Tibial artery (tissue), 4 donors: Measurements from ENCODE around the gene ANXA3.

Source experiments
- DNase-seq, 2 donors: peaks; one replicate each; pipeline ENCODE4 v3.0.0-alpha.2; 2019
- H3K27ac ChIP-seq, 2 donors: fragments of 200-600 bp; sonication (generic) in 1 of 2; 1 replicate in 1 of 2; 2 replicates in 1 of 2; pipeline ENCODE4 v1.5.1; 2018 to 2019; ENCODE audit warnings: mild to moderate bottlenecking in 1 of 2
- H3K27me3 ChIP-seq, 2 donors: fragments of 200-600 bp; sonication (generic) in 1 of 2; one replicate each; pipeline versions ENCODE4 v1.5.1 to v1.6.0; 2016 to 2019
- H3K36me3 ChIP-seq, 3 donors: fragments of 200-600 bp; sonication (generic) in 2 of 3; one replicate each; pipeline ENCODE4 v1.5.1; 2016 to 2019; ENCODE audit warnings: mild to moderate bottlenecking in 2 of 3
- H3K4me1 ChIP-seq, 4 donors: fragments of 200-600 bp; sonication (generic) in 2 of 4; 1 replicate in 3 of 4; 2 replicates in 1 of 4; pipeline ENCODE4 v1.5.1; 2016 to 2019
- H3K4me3 ChIP-seq, 2 donors: fragments of 200-600 bp; sonication (generic) in 1 of 2; 1 replicate in 1 of 2; 2 replicates in 1 of 2; pipeline ENCODE4 v1.5.1; 2018 to 2019; ENCODE audit warnings: mild to moderate bottlenecking in 2 of 2
- H3K9me3 ChIP-seq, 3 donors: fragments of 200-600 bp; sonication (generic) in 1 of 3; one replicate each; pipeline ENCODE4 v1.5.1; 2016 to 2019
- CTCF ChIP-seq, 2 experiments: fragments of 200-600 bp in 1 of 2; fragments of 450-650 bp in 1 of 2; IDR thresholded peaks; one replicate each; pipeline ENCODE4 v1.5.1; 2017 to 2019; ENCODE audit warnings: antibody characterized with exemption in 2 of 2, mild to moderate bottlenecking in 1 of 2, moderate library complexity in 1 of 2
- intact Hi-C: fragments of 100-400 bp; cut with DNase I; formaldehyde crosslinking; loops from one replicate; pipeline ENCODE4 v1.15.0; 2023; ENCODE audit warnings: low total_unique reads

The ANXA3 gene

GRCh38 chr4:78553043-78553396 is 1.4 kb downstream of the ANXA3 start:
- TF ChIP-seq CTCF (IDR thresholded peaks at IDR 0.05), result no peak

GRCh38 chr4:78553529-78554060 is 2.0 kb downstream of the ANXA3 start:
- Histone ChIP-seq H3K4me1 (peaks cover 0 to 11% (median 11%) of the 10 kb centered on the region in 4 donors), H3K4me3 (no peak overlapping the region), H3K36me3 (no peaks in the 10 kb centered on the region), H3K9me3 (no peaks in the 10 kb centered on the region), H3K27ac (no peak overlapping the region), H3K27me3 (peaks cover 0 to 5% of the 10 kb centered on the region in 2 donors)
- no peak for TF ChIP-seq CTCF (IDR thresholded peaks at IDR 0.05)
- intact Hi-C loops, result no loop called here
- no peak for DNase-seq

More at GRCh38 chr4:78553043-78553396, 1.4 kb downstream of the ANXA3 start:
- DNase-seq, result no peak
- intact Hi-C loops, result no loop called here
- H3K9me3 ChIP-seq, result no peaks in the 10 kb centered on the region
- no peak overlapping the region for H3K4me3 ChIP-seq
- peaks cover 0 to 11% (median 11%) of the 10 kb centered on the region in 4 donors for H3K4me1 ChIP-seq
- H3K27me3 ChIP-seq, result peaks cover 0 to 5% of the 10 kb centered on the region in 2 donors
- no peaks in the 10 kb centered on the region for H3K36me3 ChIP-seq
- H3K27ac ChIP-seq, result no peak overlapping the region

DNA sequence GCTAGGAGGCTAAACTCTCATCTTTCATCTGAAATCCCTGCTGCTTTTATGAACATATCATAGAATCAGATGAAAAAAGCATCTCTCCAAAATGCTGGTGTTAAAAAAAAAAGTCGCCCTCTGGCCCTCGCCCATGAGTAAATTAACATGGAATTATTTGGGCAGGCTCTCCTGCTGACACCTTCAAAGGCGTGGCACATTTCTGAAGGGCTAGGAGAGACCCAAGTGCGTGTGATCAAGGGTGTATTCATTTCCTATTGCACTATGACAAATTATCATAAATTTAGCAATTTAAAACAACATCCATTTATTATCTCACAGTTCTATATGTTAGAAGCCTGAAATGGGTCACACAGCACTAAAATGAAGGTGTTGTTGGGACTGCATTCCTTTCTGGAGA is 5.1 kb downstream of the ANXA3 start:
- H3K27ac ChIP-seq, result no peak overlapping the region
- no peaks in the 10 kb centered on the region for H3K9me3 ChIP-seq
- H3K4me3 ChIP-seq, result no peak overlapping the region
- H3K27me3 ChIP-seq, result peaks cover 0 to 2% of the 10 kb centered on the region in 2 donors
- DNase-seq, result no peak
- no peaks in the 10 kb centered on the region for H3K36me3 ChIP-seq
- peaks cover 0 to 17% (median 9%) of the 10 kb centered on the region in 4 donors for H3K4me1 ChIP-seq
- intact Hi-C loops, result no loop called here
- TF ChIP-seq CTCF (IDR thresholded peaks at IDR 0.05), result no peak

GRCh38 chr4:78557841-78558240 is 6.3 kb downstream of the ANXA3 start:
- DNase-seq, result no peak
- H3K36me3 ChIP-seq, result no peaks in the 10 kb centered on the region
- intact Hi-C loops, result no loop called here
- peaks cover 0 to 13% (median 4%) of the 10 kb centered on the region in 4 donors for H3K4me1 ChIP-seq
- TF ChIP-seq CTCF (IDR thresholded peaks at IDR 0.05), result no peak
- no peaks in the 10 kb centered on the region for H3K27me3 ChIP-seq
- H3K4me3 ChIP-seq, result no peak overlapping the region
- H3K27ac ChIP-seq, result no peak overlapping the region
- H3K9me3 ChIP-seq, result no peaks in the 10 kb centered on the region

GRCh38 chr4:78558410-78558809 is 6.8 kb downstream of the ANXA3 start:
- peaks cover 0 to 11% (median 4%) of the 10 kb centered on the region in 4 donors for H3K4me1 ChIP-seq
- no peaks in the 10 kb centered on the region for H3K9me3 ChIP-seq
- no peaks in the 10 kb centered on the region for H3K27me3 ChIP-seq
- intact Hi-C loops, result no loop called here
- H3K36me3 ChIP-seq, result no peaks in the 10 kb centered on the region
- no peak for DNase-seq
- no peak for TF ChIP-seq CTCF (IDR thresholded peaks at IDR 0.05)
- no peak overlapping the region for H3K27ac ChIP-seq
- no peak overlapping the region for H3K4me3 ChIP-seq
